HG02938 (cell line): ENCODE measurements around the gene TPM1.

Experiments used
- ATAC-seq: cut with Tn5 transposase; IDR thresholded peaks from one replicate; pipeline ENCODE4 v1.9.1; 2021; ENCODE audit warnings: mild to moderate bottlenecking, moderate library complexity; ENCODE audit not compliant: unreplicated experiment

Gene TPM1

DNA sequence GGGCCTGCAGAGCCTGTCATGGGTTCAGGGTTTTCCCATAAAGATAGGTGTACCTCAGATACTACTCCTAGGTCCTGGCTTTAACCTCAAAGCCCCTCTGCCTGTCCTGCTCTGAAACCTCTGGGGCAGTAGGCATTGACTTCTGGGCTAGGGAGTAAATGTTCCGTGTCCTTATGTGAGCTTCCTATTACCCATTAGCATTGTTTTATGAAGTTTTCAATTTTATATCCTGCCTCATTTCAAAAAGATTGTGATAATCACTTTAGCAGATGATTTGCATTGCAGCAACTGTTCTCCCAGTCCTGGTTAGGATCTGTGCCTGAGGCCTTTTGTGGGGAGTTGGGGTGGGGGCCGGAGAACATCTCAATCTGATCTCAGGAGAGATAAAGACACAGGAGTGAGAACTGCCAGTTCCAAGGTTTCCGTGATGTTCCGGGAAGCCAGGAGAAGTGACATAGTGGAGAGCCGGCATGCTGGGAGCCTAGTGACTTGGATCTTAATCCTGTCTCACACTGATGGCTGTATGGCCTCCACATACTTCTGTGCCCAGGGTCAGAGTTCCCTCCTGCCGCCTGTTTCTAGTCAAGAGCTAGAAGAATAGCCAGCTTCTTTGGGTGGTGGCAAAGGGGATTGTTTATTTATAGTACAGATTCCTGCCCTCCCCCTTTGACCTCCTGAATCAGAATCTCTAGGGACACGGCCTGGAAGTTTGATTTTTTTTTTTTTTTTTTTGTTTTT lies 10.6 kb downstream of the TPM1 start:
- no peak for ATAC-seq

- ATAC-seq = no peak
Observed at GRCh38 chr15:63054281-63054683, 11.7 kb downstream of the TPM1 start.

GRCh38 chr15:63054985-63055384 lies 12.4 kb downstream of the TPM1 start:
- no peak for ATAC-seq

DNA sequence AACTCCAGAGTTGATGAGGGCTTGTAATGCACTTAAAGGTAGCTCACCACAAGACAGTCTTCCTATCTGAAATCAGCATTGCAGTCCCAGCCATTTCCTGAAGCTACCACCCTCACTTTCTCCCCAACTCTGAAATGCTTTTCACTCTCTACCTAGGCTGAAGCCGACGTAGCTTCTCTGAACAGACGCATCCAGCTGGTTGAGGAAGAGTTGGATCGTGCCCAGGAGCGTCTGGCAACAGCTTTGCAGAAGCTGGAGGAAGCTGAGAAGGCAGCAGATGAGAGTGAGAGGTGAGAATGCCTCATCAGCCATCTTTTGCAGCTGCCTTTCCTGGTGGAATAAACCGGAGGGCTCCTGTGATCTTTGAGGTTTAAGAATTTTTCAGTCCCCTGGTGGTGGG lies 14.3 kb downstream of the TPM1 start:
- ATAC-seq = no peak

DNA sequence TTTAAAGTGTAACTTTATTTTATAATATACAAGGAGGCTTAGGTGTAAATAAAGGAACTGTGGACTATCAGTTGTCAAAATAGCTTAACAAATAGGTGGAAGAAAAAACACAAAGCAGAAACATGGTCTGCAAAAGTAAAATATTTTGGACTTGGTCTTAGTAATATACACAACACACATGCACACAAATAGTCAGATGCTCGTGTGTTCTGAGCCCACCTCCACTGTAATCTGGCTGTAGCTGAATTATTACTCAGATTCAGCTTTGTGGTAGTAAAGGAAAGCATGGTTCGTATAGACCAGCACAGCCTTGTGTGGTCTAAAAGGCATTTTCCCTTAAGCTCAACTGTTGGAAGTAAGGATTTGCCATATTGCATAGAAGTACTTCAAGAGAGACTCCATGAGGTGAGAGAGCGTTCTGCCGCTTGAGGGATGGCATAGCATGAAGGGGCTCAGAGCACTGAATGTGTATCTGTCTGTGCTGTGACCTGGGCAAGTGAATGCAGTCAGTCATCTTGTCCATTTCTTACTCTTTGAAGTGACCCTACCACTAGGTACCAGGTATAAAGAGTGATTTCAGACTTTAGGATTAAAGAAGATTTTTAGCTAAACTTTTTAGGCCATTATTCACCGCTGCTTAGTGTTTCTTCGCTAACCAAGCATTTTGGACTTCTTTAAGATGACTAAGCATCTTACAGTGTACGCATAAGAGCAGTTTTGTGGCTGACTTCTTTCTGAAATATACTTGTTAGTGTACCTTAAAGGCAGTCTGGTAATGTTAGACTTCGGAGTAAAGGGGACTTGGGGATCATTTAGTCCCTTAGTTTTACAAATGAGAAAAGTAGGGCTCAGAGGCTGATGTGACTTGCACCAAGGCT lies 15.2 kb downstream of the TPM1 start:
- no peak for ATAC-seq

- ATAC-seq = no peak
Observed at GRCh38 chr15:63059075-63059474, 16.5 kb downstream of the TPM1 start.

DNA sequence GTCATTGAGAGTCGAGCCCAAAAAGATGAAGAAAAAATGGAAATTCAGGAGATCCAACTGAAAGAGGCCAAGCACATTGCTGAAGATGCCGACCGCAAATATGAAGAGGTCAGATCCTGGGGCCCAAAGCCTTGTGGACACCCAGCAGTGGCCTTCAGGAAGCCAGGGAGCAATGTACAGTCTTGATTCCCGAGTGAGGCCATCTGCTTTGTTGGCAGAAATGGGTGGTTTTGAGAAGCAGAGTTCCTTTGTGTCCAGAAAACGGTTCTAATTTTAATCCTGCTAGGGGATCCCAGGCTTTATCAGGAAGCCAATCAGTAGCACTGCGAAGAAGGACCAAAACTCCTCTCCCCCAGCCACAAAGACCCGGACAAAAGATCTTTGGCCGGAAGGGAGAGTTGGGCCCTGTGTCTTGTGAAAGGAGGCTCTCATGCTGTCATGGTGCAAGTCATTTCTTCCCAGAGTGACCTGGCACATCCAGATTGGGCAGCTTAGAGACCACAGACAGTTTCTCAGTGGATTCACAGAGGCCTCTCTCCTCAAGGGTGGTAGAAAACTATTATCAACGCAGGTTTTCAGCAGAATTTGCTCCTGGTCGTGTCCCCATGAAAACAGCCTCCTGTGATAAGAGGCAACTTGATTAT lies 17.1 kb downstream of the TPM1 start:
- no peak for ATAC-seq

- ATAC-seq = no peak
Observed at GRCh38 chr15:63060699-63061098, 18.2 kb downstream of the TPM1 start.

GRCh38 chr15:63061975-63062374 lies 19.4 kb downstream of the TPM1 start:
- ATAC-seq = no peak

DNA sequence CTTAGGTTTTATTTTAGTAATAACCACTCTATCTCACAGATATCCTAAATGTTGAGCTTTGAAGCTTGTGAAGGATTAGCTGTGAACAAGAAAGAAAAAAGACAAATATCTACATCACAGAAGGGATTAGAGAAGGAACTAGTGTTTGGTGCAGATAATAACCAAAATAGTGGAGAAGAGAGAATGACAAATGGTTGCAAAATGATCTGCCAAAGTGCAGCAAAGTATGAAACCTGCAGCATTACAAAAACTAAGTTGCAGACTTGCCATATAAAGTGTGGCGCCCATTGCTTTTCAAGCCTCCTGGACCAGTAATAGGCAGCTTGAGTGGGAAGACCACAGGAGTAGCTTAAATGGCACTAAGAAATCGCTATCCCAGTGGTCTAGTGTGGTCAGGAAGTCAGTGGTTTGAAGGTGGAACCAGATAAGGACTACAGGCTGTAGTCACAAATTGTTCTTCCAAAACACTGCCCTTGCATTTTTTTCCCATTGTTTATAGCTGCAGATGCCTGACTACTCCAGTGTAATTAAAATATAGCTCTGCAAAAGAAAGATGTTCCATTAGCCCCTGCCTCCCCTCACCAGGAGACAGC lies 20.7 kb downstream of the TPM1 start:
- ATAC-seq = no peak

- no peak for ATAC-seq
Observed at GRCh38 chr15:63063877-63064409, 21.4 kb downstream of the TPM1 start.

- no peak for ATAC-seq
Observed at GRCh38 chr15:63065262-63066221, 23.0 kb downstream of the TPM1 start.

DNA sequence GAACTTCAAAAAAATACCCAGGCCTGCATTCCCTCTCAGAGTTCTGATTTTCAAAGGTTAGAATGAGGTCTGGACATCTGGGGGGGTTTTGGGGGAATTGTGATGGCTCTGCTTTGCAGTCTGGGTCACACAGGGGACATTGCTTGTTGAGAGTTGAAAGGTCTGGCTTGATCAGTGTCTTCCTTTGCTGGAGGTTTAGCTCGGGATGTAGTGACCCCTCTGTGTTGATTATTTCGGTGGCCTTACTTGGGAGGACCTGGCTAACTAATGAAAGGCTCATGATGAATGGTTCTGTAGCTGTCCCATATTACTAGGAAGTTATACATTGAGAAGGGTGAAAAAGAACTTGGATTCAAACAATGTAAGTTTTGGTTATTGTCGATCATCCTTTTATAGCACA lies 23.7 kb downstream of the TPM1 start:
- no peak for ATAC-seq

GRCh38 chr15:63067306-63067705 lies 24.8 kb downstream of the TPM1 start:
- no peak for ATAC-seq

DNA sequence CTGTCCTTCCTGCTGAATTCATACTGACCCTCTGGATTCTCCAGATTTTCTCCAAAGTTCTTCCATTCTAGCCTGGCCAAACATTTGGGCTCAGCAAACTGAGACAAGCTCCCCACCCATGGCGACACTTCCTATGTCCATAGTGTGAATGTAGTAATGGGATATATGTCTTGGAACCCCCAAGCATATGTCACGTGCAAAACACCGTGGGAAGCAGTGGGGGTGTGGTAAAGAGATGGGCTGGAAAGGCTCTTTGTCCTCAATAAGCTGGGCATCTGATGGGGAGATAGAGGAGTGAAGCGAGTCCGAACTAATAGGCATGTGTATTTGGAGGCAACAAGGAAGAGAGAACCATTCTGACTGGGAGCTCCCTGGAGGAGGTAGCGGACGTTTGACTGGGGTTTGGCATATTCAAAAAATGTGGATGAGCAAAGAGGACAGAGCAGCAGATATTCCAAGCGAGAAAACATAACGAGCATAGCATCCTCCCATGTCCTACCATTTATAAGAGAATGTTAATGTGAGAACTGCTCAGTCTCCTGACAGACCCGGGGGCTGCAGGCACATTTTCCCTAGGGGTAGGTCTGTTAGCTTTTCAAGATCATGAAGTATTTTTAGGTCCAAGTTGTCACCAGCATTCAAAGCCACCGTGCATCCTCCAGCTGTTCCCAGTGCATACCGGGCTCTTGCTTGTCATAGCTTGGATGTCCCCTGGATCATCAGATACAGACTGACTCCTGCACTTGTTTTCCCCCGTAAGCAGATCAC lies 25.6 kb downstream of the TPM1 start:
- no peak for ATAC-seq

DNA sequence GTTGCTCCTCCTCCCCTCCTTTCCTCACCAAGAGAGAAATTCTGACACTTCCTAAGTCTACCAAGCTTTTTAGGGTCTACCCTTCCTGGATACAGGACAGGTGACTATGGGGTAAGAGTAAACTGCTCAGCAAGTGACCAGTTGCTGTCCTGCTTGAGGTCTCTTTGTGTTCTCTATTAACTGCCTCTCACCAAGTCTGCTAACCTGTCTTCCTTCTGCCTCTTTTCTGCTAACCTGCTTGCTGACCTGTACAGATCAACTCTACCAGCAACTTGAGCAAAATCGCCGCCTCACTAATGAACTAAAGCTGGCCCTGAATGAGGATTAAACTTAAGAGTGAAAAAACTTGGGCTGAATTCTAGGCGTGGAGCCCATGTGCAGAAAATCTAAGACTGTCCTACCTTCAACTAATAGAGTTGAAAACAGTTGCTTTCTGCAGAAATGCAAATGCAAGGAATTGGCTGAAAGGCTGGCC lies 27.1 kb downstream of the TPM1 start:
- no peak for ATAC-seq

DNA sequence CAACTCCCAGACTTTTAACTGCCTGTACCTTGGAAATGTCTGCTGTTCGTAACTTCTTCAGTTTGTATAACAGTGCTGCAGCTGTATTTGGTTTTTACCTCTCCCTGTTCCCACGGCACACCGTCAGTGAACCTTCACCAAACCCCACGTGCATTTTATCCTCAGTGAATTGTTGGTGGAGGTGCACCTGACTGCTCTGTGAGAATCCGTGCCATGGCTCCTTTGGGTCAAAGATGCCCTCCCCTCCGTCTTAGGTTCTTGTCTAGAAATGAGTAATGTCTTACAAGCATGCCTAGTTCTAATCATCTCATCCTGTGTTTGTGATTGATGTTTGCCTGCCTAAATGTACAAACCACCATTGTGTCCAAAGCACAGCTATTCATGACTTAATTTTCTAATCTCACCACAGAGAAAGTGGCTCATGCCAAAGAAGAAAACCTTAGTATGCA lies 28.2 kb downstream of the TPM1 start:
- ATAC-seq = no peak

- ATAC-seq = no peak
Observed at GRCh38 chr15:63071288-63071909, 28.9 kb downstream of the TPM1 start.
